CD4-positive, alpha-beta T cell treated with Interleukin-21 for 1 hour (primary cell): ENCODE measurements around the gene TMEM138.
A peak's percentile ranks its signal among the peaks of the same experiment; 100 is the strongest.

Experiments used
- DNase-seq: peaks from one replicate; pipeline ENCODE4 v3.0.0-alpha.2; 2020

Gene TMEM138

DNA sequence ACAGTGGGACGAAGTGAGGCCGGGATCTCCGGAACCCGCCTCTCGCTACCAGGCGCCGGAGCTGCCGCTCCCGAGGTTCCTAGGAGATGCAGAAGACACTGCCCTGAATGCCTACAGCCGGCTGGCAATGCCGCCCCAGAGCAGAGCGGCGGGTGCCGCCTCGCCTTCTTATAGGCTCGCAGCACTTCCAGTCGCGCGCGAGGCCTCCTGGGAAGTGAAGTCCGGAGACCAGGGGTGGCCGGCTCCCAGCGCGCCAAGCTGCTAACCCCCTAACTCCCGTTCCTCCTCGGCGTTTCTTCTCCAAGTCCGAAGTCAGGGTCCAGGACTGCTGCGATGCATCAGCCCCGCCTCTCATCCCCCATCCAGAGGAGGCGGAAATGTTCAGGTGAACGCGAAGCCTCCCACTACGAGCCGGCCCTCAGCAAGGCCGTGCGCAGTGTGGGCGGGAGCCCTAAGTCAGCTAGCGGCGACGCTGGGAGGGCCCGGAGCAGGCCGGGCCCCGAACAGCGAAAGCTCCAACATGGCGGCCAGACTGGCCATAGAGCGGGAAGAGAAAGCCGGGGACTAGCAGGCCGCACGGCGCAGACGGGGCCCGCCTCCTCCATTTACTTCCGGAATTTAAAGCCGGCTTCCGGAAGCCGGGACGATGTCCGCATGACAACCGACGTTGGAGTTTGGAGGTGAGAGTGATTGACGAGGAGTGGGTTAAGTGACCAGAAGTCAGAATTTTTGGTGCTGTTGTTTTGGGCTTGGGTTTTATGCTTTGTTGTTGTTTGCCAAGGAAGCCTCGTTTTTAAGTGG lies at the start of gene TMEM138, which contains the start of gene CYB561A3:
TSS of gene TMEM138 (plus strand) at position 634 of the 801 bp plus-strand sequence. CDS start 2,017 bp downstream, outside the sequence.
TSS of gene CYB561A3 (minus strand) at position 142 of the 801 bp plus-strand sequence. CDS start 5,169 bp downstream, outside the sequence.
- peak; percentile 90 for DNase-seq

- no peak for DNase-seq
Measured at GRCh38 chr11:61315260-61315659, 46.9 kb upstream of the TMEM138 start.

GRCh38 chr11:61325649-61326414 lies 36.3 kb upstream of the TMEM138 start:
- DNase-seq = no peak

- DNase-seq = no peak
Measured at GRCh38 chr11:61327669-61328071, 34.5 kb upstream of the TMEM138 start.

GRCh38 chr11:61328351-61328750 lies 33.8 kb upstream of the TMEM138 start:
- DNase-seq = no peak

DNA sequence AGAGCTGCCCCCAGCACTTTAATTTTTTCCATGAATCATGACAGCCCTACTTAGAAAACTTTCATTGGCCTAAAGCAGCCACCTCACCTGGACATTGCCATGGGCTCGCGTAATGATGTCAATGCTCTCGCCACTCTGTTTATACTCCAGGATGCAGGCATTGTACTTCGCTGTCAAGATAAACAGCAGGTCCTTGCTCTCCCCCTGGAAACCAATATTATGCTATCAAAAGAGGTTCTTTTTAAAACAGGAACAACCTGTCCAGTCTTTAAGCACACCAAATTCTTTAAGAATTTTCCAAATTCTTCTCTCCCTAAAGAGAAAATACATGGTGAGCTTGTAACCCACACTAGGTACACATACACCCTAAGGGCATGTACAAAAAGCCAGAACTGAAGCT lies 32.3 kb upstream of the TMEM138 start:
- DNase-seq = no peak

DNA sequence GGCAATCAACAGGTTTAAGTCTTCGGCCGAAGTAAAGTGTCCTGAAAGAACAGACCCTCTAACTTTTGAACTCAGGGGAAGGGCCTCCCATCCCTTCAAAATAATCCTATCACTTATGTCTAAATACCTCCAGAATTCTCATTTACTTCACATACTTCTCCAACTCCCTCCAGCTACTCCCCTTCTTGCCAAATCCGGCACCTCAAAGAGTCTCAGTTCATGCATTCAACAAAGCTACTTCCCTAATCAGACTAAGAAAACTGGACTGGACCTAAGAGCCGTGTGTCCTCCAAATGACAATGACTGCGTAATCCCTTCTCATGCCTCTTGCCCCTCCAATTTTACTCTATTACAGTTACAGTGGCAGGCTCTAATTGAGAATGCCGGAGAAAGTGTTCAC lies 30.5 kb upstream of the TMEM138 start:
- no peak for DNase-seq

- no peak for DNase-seq
Measured at GRCh38 chr11:61332281-61332796, 29.8 kb upstream of the TMEM138 start.

GRCh38 chr11:61332797-61333549 lies 29.2 kb upstream of the TMEM138 start, which contains the start of the genes DDB1 and TKFC:
DDB1 (minus strand) TSS chr11:61333105; CDS start chr11:61332968, 137 bp downstream.
TKFC (plus strand) TSS chr11:61333228; CDS start chr11:61334729, 1,501 bp downstream.
- DNase-seq = peak; percentile 97

DNA sequence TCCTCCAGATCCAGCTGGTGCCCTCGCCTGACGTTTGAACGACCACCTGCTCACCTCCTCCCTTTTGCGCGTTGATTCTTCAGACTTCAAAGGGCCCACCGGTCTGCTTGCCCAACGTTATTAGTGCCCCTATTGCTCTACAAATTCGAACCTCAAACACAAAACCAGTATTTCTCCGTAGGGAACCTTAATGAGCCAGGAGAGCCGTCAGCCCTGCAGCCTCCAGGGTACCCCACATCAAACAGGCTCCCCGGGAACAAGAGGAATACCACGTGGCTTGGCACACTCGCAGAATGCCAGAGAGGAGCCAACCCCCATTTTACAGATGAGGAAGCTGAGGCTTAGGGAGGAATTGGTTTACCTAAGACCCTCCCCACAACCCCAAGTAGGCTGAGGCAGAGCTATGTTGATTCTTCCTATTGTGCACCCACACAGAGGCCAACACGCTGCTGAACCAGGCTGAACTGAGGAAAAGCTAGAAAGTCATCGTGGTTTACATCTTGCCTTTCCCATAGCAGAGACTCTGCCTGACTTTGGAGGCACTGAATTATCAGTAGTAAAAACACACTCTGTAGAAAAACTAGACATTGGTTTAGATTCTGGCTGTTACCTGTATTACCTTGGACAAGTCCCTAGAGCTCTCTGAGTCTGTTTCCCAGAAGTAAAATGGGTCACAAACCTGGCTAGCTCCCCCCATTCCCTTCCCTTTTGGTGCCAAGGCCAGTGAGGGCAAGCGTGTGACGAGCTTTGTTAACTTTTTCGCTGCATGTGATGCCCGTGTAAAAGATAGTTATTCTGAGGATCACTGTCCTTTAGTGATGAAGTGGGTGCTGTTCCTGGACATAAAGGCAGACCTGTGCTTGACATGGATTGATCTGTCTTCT lies 28.4 kb upstream of the TMEM138 start:
- DNase-seq = no peak

- DNase-seq = no peak
Measured at GRCh38 chr11:61334434-61335354, 27.5 kb upstream of the TMEM138 start.

- DNase-seq = no peak
Measured at GRCh38 chr11:61335355-61335710, 26.8 kb upstream of the TMEM138 start.

DNA sequence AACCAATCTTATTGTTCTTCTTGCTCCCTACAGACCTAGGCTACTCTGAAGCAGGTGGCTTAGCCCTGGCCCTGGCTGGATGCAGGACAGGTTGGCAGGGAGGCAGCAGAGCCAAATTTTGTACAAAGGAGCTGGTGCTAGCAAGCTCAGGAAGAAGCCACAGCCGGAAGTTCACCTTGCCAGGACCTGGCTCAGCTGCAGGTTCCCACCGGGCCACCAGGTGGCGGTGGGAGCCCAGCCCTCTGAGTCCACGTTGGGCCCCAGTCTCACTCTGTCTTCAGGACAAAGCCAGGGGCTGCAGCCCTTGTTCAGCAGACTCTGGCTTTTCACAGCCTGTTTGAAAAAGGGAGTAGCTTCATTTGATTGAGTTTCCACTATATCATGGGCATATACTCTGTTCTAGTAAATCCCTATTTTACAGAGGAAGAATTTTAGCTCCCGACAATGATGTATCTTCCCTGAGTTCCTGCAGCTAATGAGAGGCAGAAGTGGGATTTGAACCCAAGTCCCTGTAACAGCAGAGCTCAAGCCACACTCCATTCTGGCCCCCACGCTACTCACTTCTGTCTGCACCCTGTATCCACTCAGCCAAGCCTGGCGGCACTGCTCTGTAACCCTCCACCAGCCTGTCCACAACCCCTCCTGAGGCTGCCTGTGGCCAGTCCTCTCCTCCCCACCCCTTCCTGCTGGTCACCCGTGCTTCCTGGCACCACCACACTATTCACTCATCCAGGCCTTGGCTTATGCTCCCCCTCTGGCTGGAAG lies 25.8 kb upstream of the TMEM138 start:
- DNase-seq = peak; percentile 85

DNA sequence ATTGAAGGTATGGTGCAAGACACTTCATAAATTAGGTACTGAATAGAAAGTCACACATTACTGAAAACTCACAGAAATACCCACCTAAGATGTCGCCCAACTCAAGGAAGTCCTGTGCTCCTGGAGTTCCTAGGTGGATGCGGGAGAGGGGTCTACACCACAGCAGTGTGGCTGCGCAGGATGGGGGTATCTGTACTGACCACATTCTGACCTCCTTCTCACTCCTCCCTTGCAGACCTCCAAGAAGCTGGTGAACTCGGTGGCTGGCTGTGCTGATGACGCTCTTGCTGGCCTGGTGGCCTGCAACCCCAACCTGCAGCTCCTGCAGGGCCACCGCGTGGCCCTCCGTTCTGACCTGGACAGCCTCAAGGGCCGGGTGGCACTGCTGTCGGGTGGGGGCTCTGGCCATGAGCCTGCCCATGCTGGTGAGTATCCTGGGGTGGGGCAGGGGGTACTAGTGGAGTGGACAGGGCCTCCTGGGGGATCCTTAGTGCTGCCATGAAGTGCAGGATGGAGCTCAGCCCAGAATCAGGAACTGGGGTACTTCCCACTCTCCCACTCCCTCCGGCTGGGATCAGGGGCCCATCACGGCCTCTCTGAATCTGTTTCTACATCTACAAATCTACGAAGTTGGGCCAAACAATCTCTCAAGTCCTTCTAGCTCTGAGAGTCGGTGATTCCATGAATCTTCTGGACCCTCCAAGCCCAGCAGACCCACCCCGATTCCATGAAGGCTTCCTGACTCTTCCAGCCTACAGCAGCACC lies 24.3 kb upstream of the TMEM138 start:
- no peak for DNase-seq

GRCh38 chr11:61338783-61339489 lies 23.2 kb upstream of the TMEM138 start:
- no peak for DNase-seq

DNA sequence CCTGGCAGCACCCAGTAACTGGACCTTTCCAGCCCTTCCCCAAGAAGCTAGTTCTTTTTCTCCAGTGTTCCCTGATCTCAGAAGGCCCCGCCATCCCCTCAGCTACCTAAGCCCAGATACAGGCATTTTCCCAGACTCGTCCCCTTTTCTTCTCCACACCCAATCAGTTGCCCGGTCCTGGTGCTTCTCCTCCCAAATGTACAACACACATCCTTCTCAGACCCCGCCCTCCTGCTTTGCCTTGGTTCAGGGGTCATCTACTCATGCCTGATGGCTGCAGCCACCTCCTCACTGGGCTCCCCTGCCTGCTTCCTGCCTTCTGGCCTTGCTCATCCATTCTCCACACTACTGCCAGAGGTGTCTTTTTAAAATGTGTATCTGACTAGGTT lies 22.7 kb upstream of the TMEM138 start:
- DNase-seq = no peak

GRCh38 chr11:61340979-61341378 lies 21.2 kb upstream of the TMEM138 start:
- no peak for DNase-seq

- DNase-seq = no peak
Measured at GRCh38 chr11:61341706-61342105, 20.5 kb upstream of the TMEM138 start.
